ENCODE data around the gene JAZF1. TPM values are rescaled to one million over a fixed set of nuclear protein-coding genes. Genes with fewer than 3 reads are reported as not detected.

Gene JAZF1
- total RNA-seq, 1 experiment from 2014 or later: 3.4 TPM

DNA sequence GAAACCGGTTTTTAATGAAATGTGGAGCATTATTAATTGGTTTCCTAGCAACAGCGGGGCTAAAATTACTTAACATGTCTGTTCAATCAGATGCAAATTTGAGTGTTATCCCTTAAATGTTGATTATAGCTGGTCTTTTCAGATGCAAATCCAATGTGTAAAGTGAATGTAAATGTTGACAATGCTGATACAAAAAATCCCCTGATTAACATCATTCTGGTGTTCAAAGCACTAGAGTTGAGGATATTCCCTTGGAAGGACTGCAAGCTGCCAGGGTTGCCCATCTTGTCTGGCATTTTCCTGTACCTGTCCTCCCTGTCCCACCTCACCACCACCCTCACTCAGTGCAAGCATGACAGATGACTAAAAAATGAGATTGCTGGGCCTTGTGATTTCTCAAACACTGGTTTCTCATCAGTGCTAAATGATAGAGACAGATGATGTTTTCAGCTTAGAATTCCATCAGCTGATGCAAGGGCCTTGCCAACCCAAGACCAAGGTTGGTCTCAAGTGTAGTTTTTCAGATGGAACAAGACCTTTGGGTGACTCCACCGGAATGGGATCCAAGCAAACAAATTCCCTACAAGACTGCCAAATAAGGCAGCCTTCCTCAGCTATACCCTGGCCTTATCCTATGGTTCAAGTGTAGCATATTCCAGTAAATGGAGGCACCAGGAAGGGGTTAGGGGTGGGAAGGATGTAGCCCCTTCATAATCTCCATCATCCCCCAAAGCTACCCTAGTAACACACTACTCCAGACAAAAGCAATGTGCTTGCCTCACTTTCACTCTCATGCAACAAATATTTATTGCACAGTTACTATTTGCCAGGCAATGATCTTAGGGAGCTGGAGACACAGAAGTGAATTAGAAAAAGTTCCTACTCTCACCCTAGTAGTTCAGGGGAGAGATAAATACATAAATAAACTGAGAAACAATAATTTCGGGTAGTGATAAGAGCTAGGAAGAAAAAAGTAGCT lies 54.9 kb downstream of the JAZF1 start:
- H3K9me3 ChIP-seq (ENCODE audit: control insufficient read depth in 1 of 2, insufficient read depth in 1 of 2, low read depth in 1 of 2, low read length in 2 of 2): no peaks in the 10 kb centered on the region
- H3K27ac ChIP-seq (ENCODE audit: low read depth, low read length): no peak overlapping the region
- H3K9me2 ChIP-seq (ENCODE audit: insufficient read depth): no peaks in the 10 kb centered on the region
- H3K9ac ChIP-seq (ENCODE audit: low read length): no peak overlapping the region
- no peak for ATAC-seq
- CTCF ChIA-PET: interaction anchor here (0.7 kb wide), 1 partner anchor 32 kb away, joined by 3 read pairs; no protein-coding TSS in a partner anchor
- H3K27me3 ChIP-seq (ENCODE audit: insufficient read depth, low read length): no peaks in the 10 kb centered on the region
- H4K20me1 ChIP-seq (ENCODE audit: insufficient read depth): no peaks in the 10 kb centered on the region
- H3K4me3 ChIP-seq (replicated peaks in 1 of 2; ENCODE audit: low read depth in 1 of 2, low read length in 2 of 2): no peak overlapping the region
- H2AFZ ChIP-seq (ENCODE audit: low read depth, low read length, poor library complexity, severe bottlenecking): no peak overlapping the region
- RAD21 ChIA-PET (ENCODE audit: low non-redundant PET in 1 of 2, low total read pairs in 2 of 2, uncharacterized antibody in 2 of 2, unreplicated experiment in 2 of 2): no interaction called here
- POLR2A ChIA-PET: no interaction called here
- H3K79me2 ChIP-seq (ENCODE audit: insufficient read depth, low read length): no peaks in the 10 kb centered on the region
- BruUV-seq (replicated peaks): no TSS peak
- intact Hi-C loops (cut with micrococcal nuclease): no loop called here
- no peak overlapping the region for H3K4me2 ChIP-seq (ENCODE audit: low read length)
- no peaks in the 10 kb centered on the region for H3K36me3 ChIP-seq (ENCODE audit: control insufficient read depth in 1 of 2, insufficient read depth in 2 of 2, low read length in 2 of 2)
- DNase-seq (ENCODE audit: low read depth, low spot score): no peak
- TF ChIP-seq ZFX (IDR thresholded peaks at IDR 0.05) (no peak), JUND (IDR thresholded peaks at IDR 0.05) (no peak)
- no peaks in the 10 kb centered on the region for H3K4me1 ChIP-seq (ENCODE audit: control insufficient read depth in 1 of 2, insufficient read depth in 2 of 2, low read length in 2 of 2)

DNA sequence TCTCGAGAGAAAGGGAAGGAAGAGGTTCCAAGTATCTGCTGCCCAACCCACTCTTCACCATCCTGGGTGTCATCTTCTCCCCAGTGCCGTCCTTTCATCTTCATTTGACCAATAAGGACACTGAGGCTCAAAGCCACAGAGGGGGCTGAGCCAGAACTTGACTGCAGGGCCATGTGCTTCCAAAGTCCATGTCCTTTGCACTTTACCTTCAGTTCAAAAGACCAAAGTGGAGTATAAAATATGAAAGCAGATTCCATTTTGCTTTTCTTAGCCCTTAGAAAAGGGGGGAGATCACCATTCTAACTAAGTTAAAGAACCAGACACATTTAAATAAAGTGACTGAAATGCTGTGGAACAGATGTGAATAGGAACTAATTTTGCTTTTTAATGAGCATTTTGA lies 56.2 kb downstream of the JAZF1 start:
- H3K9me2 ChIP-seq (ENCODE audit: insufficient read depth): no peaks in the 10 kb centered on the region
- RAD21 ChIA-PET (ENCODE audit: low non-redundant PET in 1 of 2, low total read pairs in 2 of 2, uncharacterized antibody in 2 of 2, unreplicated experiment in 2 of 2): no interaction called here
- POLR2A ChIA-PET: no interaction called here
- no TSS peak for BruUV-seq (replicated peaks)
- no peaks in the 10 kb centered on the region for H3K9me3 ChIP-seq (ENCODE audit: control insufficient read depth in 1 of 2, insufficient read depth in 1 of 2, low read depth in 1 of 2, low read length in 2 of 2)
- no peaks in the 10 kb centered on the region for H3K4me1 ChIP-seq (ENCODE audit: control insufficient read depth in 1 of 2, insufficient read depth in 2 of 2, low read length in 2 of 2)
- no peaks in the 10 kb centered on the region for H3K79me2 ChIP-seq (ENCODE audit: insufficient read depth, low read length)
- no peaks in the 10 kb centered on the region for H3K36me3 ChIP-seq (ENCODE audit: control insufficient read depth in 1 of 2, insufficient read depth in 2 of 2, low read length in 2 of 2)
- no peak overlapping the region for H2AFZ ChIP-seq (ENCODE audit: low read depth, low read length, poor library complexity, severe bottlenecking)
- intact Hi-C loops (cut with micrococcal nuclease): no loop called here
- no peaks in the 10 kb centered on the region for H4K20me1 ChIP-seq (ENCODE audit: insufficient read depth)
- ATAC-seq: no peak
- no peaks in the 10 kb centered on the region for H3K27me3 ChIP-seq (ENCODE audit: insufficient read depth, low read length)
- H3K4me3 ChIP-seq (replicated peaks in 1 of 2; ENCODE audit: low read depth in 1 of 2, low read length in 2 of 2): no peak overlapping the region
- no peak overlapping the region for H3K9ac ChIP-seq (ENCODE audit: low read length)
- no peak overlapping the region for H3K27ac ChIP-seq (ENCODE audit: low read depth, low read length)
- CTCF ChIA-PET: no interaction called here
- no peak overlapping the region for H3K4me2 ChIP-seq (ENCODE audit: low read length)
- no peak for DNase-seq (ENCODE audit: low read depth, low spot score)
- TF ChIP-seq ELF1 (IDR thresholded peaks at IDR 0.05; ENCODE audit: borderline replicate concordance, low read depth): no peak
- TF ChIP-seq, protein P1, sequence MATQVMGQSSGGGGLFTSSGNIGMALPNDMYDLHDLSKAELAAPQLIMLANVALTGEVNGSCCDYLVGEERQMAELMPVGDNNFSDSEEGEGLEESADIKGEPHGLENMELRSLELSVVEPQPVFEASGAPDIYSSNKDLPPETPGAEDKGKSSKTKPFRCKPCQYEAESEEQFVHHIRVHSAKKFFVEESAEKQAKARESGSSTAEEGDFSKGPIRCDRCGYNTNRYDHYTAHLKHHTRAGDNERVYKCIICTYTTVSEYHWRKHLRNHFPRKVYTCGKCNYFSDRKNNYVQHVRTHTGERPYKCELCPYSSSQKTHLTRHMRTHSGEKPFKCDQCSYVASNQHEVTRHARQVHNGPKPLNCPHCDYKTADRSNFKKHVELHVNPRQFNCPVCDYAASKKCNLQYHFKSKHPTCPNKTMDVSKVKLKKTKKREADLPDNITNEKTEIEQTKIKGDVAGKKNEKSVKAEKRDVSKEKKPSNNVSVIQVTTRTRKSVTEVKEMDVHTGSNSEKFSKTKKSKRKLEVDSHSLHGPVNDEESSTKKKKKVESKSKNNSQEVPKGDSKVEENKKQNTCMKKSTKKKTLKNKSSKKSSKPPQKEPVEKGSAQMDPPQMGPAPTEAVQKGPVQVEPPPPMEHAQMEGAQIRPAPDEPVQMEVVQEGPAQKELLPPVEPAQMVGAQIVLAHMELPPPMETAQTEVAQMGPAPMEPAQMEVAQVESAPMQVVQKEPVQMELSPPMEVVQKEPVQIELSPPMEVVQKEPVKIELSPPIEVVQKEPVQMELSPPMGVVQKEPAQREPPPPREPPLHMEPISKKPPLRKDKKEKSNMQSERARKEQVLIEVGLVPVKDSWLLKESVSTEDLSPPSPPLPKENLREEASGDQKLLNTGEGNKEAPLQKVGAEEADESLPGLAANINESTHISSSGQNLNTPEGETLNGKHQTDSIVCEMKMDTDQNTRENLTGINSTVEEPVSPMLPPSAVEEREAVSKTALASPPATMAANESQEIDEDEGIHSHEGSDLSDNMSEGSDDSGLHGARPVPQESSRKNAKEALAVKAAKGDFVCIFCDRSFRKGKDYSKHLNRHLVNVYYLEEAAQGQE (IDR thresholded peaks at IDR 0.05; ENCODE audit: low read depth): no peak
- TF ChIP-seq, protein P2, sequence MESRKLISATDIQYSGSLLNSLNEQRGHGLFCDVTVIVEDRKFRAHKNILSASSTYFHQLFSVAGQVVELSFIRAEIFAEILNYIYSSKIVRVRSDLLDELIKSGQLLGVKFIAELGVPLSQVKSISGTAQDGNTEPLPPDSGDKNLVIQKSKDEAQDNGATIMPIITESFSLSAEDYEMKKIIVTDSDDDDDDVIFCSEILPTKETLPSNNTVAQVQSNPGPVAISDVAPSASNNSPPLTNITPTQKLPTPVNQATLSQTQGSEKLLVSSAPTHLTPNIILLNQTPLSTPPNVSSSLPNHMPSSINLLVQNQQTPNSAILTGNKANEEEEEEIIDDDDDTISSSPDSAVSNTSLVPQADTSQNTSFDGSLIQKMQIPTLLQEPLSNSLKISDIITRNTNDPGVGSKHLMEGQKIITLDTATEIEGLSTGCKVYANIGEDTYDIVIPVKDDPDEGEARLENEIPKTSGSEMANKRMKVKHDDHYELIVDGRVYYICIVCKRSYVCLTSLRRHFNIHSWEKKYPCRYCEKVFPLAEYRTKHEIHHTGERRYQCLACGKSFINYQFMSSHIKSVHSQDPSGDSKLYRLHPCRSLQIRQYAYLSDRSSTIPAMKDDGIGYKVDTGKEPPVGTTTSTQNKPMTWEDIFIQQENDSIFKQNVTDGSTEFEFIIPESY (IDR thresholded peaks at IDR 0.05; ENCODE audit: extremely low read depth, insufficient replicate concordance, low read length): no peak
- no peak for TF ChIP-seq SP1 (IDR thresholded peaks at IDR 0.05; ENCODE audit: low read depth)
- TF ChIP-seq, protein P3, sequence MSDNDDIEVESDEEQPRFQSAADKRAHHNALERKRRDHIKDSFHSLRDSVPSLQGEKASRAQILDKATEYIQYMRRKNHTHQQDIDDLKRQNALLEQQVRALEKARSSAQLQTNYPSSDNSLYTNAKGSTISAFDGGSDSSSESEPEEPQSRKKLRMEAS (IDR thresholded peaks at IDR 0.05): no peak
- no peak for TF ChIP-seq POLR2AphosphoS5 (IDR thresholded peaks at IDR 0.05; ENCODE audit: low read depth, low read length)
- no peak for TF ChIP-seq FOSL1 (IDR thresholded peaks at IDR 0.05; ENCODE audit: low read depth)
- no peak for TF ChIP-seq ZFX (IDR thresholded peaks at IDR 0.05)
- no peak for TF ChIP-seq EGR1 (IDR thresholded peaks at IDR 0.05; ENCODE audit: low read depth)
- TF ChIP-seq, protein P4, sequence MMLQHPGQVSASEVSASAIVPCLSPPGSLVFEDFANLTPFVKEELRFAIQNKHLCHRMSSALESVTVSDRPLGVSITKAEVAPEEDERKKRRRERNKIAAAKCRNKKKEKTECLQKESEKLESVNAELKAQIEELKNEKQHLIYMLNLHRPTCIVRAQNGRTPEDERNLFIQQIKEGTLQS (IDR thresholded peaks at IDR 0.05): no peak
- TF ChIP-seq EZH2phosphoT487 (IDR thresholded peaks at IDR 0.05; ENCODE audit: borderline replicate concordance): no peak
- TF ChIP-seq CEBPB (IDR thresholded peaks at IDR 0.05; ENCODE audit: low read depth): no peak
- TF ChIP-seq SIN3A (IDR thresholded peaks at IDR 0.05; ENCODE audit: low read depth): no peak
- TF ChIP-seq EZH2 (IDR thresholded peaks at IDR 0.05): no peak
